NCI-H1105 (cell line): ENCODE results near the gene PSME3IP1.
"Not testable (repeated sequence)": the region's sequence is repeated elsewhere in the genome, so short reads cannot be mapped to it uniquely, and the experiment has no call there.

Source experiments
- DNase-seq: peaks from one replicate; lab custom pipeline; 2025; lab: John Stamatoyannopoulos, UW

PSME3IP1 gene

GRCh38 chr16:57123974-57124674 lies 61.7 kb downstream of the PSME3IP1 start:
- no peak for DNase-seq

- DNase-seq, result no peak
These were observed 62.4 kb downstream of the PSME3IP1 start for GRCh38 chr16:57123216-57123973.

DNA sequence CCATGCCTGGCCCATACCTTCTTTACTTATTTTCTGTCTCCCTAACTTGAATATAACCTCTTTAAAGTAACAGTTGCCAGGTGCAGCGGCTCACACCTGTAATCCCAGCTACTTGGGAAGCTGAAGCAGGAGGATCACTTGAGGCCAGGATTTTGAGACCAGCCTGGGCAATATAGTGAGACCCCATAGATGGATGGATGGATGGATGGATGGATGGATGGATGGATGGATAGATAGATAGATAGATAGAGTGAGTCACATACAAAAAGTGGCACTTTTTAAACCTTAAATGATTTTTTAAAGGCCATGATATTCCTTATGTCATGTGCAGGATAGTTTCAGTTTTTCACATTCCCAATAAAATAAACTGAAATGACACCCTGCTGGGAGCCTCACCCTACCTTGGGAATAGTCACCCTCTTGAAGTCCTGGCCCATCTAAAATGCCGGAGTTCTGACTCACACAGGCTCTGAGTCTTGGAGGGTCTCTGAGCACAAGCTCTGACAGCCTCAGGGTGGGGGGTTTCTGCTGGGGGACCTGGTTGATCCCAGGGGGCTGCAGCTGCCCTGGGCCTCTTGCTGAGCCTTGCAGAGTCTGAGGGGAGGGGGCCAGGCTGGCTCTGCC lies 67.3 kb downstream of the PSME3IP1 start:
- DNase-seq, result no peak

GRCh38 chr16:57115514-57116182 lies 70.2 kb downstream of the PSME3IP1 start:
- peak; percentile 9 for DNase-seq

DNA sequence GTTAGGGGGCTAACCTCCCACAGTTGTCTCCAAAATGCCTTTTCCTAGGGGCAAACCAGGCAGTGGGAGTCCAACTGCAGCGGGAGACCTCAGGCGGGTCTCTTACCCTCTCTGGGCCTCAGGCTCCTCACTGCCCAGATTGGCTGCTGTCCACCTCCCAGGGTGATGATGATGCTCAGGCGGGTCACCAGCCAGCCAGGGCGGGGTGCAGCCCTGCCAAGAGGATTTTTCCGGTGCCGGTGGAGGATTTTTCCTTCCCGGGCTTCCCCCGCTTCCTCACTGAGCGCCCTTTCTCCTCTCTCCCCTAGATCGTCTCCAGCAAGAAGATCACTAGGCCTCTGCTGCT lies 70.7 kb downstream of the PSME3IP1 start:
- no peak for DNase-seq

DNA sequence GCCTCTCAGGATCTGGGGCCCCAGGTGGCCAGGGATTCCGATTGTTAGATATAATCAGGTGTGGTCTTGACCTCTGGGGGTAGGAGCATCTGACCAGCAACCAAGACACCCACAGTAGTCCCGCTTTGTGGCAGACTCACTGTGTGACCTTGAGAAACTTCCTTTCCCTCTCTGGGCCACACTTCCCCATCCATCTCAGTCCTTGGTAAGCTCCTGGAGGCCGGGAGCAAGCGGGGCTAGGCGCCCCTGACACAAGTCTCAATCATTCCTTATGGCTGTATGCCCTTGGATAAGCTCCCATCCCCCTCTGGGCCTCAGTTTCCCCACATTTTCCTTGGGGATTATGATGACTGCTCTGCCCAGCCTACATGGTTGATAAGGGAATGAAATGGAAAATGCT lies 72.2 kb downstream of the PSME3IP1 start:
- DNase-seq, result no peak

DNA sequence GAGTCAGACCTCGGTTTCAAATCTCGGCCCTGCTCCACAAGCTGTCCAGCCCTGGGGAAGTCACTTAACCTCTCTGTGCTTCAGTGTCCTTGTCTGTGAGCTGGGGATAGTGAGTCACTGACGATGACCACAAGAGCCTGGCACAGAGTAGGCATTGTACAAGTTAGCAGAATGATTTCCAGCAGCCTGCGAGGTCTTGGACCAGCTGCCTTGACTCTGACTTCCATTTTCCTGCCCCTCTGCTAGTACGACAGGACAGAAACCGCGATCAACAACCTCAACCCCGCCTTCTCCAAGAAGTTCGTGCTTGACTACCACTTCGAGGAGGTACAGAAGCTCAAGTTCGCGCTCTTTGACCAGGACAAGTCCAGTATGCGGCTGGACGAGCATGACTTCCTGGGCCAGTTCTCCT lies 72.8 kb downstream of the PSME3IP1 start:
- no peak for DNase-seq

DNA sequence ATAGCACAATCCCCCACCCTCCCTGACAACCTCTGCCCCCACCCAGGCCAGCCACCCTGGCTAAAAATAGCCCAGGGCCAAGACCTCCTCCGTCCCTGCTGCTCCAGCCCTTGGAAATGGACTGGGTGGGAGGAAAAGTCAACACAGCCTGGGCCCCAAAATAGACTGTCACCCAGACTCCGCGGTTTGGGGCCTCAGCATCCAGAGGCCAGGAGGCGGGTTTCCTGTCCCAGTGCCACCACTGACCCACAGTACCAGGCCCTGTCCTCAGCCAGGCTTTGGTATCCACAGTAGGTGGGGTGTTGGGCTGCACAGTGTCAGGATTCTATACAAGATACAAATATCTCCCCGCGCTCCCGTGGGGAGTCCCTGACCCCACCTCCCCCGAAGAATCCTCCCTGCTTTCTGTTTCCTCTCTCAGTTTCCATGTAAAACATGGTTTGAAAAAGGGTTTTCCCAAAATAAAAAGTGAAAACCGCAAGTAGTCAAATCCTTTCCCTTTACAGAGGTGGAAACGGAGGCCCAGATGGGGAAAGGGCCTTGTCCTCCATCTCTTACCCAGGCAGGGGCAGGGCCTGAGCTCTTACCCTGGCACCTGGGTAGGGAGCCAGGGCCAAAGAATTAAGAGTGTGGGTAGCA lies 73.3 kb downstream of the PSME3IP1 start:
- DNase-seq, result no peak

- no peak for DNase-seq
These were observed 74.4 kb downstream of the PSME3IP1 start for GRCh38 chr16:57111420-57111819.

DNA sequence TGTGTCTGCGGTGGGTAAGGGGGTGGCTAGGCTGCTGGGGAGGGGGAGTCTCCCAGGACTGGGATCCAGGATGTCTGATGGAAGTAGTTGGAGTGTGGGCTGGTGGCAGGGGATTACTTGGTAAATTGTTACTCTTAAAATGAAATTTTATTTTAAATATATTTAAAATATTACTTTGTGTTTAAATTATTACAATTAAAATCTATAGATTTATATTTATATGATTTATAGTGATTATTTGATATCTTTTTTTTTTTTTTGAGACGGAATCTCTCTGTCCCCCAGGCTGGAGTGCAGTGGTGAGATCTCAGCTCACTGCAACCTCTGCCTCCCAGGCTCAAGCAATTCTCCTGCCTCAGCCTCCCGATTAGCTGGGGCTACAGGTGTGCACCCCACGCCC lies 74.9 kb downstream of the PSME3IP1 start:
- DNase-seq, result no peak

DNA sequence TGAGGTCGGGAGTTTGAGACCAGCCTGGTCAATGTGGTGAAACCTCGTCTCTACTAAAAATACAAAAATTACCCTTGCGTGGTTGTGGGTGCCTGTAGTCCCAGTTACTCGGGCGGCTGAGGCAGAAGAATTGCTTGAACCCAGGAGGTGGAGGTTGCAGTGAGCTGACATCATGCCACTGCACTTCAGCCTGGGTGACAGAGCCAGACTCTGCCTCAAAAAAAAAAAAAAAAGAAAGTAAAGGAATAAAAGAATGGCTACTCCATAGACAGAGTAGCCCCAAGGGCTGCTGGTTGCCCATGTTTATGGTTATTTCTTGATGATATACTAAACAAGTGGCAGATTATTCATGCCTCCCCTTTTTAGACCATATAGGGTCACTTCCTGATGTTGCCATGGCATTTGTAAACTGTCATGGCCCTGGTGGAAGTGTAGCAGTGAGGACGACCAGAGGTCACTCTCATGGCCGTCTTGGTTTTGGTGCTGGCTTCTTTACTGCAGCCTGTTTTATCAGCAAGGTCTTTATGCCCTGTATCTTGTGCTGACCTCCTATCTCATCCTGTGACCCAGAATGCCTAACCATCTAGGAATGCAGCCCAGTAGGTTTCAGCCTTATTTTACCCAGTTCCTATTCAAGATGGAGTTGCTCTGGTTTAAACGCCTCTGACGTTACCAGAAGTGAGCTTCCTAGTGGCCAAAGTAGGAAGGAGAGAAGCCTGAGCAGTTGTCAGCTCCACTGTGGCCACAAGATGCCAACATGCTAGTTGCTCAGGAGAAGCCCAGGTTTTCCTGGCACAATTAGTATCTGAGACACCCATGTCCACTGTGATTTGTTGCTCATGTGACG lies 76.4 kb downstream of the PSME3IP1 start:
- DNase-seq, result not testable (repeated sequence)

- no peak for DNase-seq
These were observed 77.4 kb downstream of the PSME3IP1 start for GRCh38 chr16:57108432-57108831.

DNA sequence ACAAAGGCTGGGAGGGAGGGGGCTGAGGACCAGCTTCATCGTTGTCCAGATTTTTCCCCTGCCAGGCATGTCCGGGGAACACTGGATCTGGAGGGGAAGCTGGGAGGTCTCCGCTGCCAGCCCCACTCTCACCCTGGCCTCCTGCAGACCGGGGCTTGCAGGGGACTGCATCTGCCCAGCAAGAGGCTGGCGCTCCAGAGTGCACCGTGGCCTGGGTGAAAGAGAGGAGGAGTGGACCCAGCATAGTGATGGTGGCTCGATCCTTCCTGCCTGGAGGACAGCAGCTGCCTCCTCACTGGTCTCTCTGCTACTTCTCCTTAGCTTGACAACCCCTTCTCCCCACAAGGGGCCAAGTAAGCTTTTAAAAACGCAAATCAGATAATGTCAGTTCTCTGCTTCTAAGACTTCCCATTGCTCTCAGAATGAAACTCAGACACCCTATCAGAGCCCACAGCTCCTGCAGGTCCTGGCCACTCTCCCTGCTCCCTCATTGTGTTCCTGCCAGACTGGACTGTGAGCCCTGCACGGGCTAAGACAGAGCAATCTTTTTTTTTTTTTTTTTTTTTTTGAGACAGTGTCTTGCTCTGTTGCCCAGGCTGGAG lies 78.4 kb downstream of the PSME3IP1 start:
- DNase-seq, result no peak

GRCh38 chr16:57106767-57107166 lies 79.1 kb downstream of the PSME3IP1 start:
- no peak for DNase-seq

- no peak for DNase-seq
These were observed 80.7 kb downstream of the PSME3IP1 start for GRCh38 chr16:57105184-57105583.

GRCh38 chr16:57104706-57105105 lies 81.1 kb downstream of the PSME3IP1 start:
- no peak for DNase-seq

DNA sequence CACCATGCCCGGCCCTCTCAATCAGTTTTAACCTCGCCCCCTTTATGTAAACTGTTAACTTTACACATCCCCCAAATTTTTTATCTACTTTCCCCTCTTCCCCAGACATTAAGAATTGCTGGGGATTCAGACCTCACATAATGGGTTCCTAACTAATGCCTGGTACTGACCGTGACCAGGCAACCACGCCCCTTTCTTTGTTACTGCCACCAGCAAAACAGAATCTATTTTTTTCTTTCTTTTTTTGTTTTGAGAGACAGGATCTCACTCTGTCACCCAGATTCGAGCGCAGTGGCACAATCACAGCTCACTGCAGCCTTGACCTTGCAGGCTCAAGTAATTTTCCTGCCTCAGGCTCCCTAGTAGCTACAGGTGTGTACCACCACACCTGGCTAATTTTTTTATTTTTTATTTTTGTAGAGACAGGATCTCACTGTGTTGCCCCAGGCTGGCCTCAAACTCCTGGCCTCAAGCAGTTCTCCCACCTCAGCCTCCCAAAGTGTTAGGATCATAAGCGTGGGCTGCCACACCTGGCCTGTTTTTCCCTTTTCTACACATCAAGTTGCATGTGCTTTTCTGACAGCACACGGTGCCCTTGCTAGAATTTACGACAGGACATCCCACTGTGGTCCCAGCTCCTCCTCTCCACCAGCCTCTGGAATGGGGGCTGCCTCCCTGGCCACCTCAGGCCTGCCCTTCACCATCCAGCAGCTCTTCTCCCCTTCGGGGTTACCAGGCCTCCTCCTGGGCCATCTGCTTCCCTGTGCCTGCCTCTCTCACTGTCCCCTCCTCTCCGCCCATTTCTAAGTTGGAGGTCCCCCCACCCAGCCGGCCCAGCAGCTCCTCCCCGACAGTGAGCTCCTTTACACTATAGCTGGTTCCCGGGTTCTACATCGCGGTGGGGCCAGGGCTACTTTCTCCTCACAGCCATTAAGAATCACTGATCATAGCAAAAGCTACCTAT lies 82.7 kb downstream of the PSME3IP1 start:
- DNase-seq, result no peak
